Epidermal melanocyte (primary cell): ENCODE measurements around the gene DEPDC5.
"Not testable (repeated sequence)": the region's sequence is repeated elsewhere in the genome, so short reads cannot be mapped to it uniquely, and the experiment has no call there.

Experiments
- DNase-seq: peaks from one replicate; pipeline ENCODE4 v3.0.0; 2011; ENCODE audit warnings: low spot score; ENCODE audit not compliant: insufficient read length

DEPDC5 gene

GRCh38 chr22:31814942-31815341, 61.1 kb downstream of the DEPDC5 start:
- DNase-seq, result no peak

GRCh38 chr22:31815383-31815814, 61.6 kb downstream of the DEPDC5 start:
- DNase-seq, result not testable (repeated sequence)

GRCh38 chr22:31816750-31817149, 62.9 kb downstream of the DEPDC5 start:
- no peak for DNase-seq

- no peak for DNase-seq
Measured at GRCh38 chr22:31818481-31819392, 64.9 kb downstream of the DEPDC5 start.

GRCh38 chr22:31820655-31821054, 66.8 kb downstream of the DEPDC5 start:
- DNase-seq, result no peak

GRCh38 chr22:31821572-31821971, 67.8 kb downstream of the DEPDC5 start:
- DNase-seq, result no peak

GRCh38 chr22:31822523-31822922, 68.7 kb downstream of the DEPDC5 start:
- no peak for DNase-seq

GRCh38 chr22:31825513-31825912, 71.7 kb downstream of the DEPDC5 start:
- no peak for DNase-seq

- no peak for DNase-seq
Measured at GRCh38 chr22:31826443-31826842, 72.6 kb downstream of the DEPDC5 start.

- no peak for DNase-seq
Measured at GRCh38 chr22:31828739-31829138, 74.9 kb downstream of the DEPDC5 start.

GRCh38 chr22:31829505-31829904, 75.7 kb downstream of the DEPDC5 start:
- no peak for DNase-seq

GRCh38 chr22:31830721-31831070, 76.9 kb downstream of the DEPDC5 start:
- DNase-seq, result no peak

- DNase-seq, result no peak
Measured at GRCh38 chr22:31833930-31834329, 80.1 kb downstream of the DEPDC5 start.

- DNase-seq, result no peak
Measured at GRCh38 chr22:31836010-31836409, 82.2 kb downstream of the DEPDC5 start.

- no peak for DNase-seq
Measured at GRCh38 chr22:31838917-31839316, 85.1 kb downstream of the DEPDC5 start.

- DNase-seq, result no peak
Measured at GRCh38 chr22:31839986-31840385, 86.2 kb downstream of the DEPDC5 start.

- DNase-seq, result peak; percentile 67
Measured at GRCh38 chr22:31840585-31840984, 86.8 kb downstream of the DEPDC5 start.

- DNase-seq, result no peak
Measured at GRCh38 chr22:31841078-31841827, 87.4 kb downstream of the DEPDC5 start.

GRCh38 chr22:31843526-31843925, 89.7 kb downstream of the DEPDC5 start:
- no peak for DNase-seq

- no peak for DNase-seq
Measured at GRCh38 chr22:31844941-31845340, 91.1 kb downstream of the DEPDC5 start.

- DNase-seq, result no peak
Measured at GRCh38 chr22:31846161-31847115, 92.6 kb downstream of the DEPDC5 start.
